Suprapubic skin (tissue), 4 donors: ENCODE results near the gene LSG1.

Experiments
- POLR2A ChIP-seq, 2 donors: fragments of 450-650 bp; IDR thresholded peaks; one replicate each; pipeline ENCODE4 v1.6.1; 2017; ENCODE audit warnings: antibody characterized with exemption in 2 of 2, mild to moderate bottlenecking in 2 of 2, moderate library complexity in 2 of 2
- POLR2AphosphoS5 ChIP-seq, 3 donors: sonication (generic); formaldehyde crosslinking; IDR thresholded peaks; one replicate each; pipeline ENCODE4 v1.6.1; 2017; ENCODE audit warnings: antibody characterized with exemption in 3 of 3

DNA sequence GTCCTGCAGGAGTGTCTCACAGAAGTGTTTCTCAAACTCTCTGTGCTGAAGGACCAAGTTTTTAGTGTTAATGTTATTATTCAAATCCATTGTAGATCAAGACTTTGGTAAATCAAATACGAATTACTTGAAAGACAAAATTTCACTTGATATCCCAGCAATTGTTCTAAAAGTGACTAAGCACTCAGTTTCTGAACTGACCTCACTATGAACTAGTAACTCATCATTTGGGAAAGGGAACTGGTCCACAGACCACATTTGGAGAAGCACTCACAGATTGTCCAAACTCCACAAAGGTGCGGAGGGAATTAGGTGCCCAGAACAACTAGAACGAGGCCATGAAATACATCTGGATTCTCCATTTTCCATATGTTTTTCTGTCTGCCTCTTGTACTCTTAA, 39.3 kb upstream of the LSG1 start:
- TF ChIP-seq POLR2A (IDR thresholded peaks at IDR 0.05) = no peak
- no peak for TF ChIP-seq POLR2AphosphoS5 (IDR thresholded peaks at IDR 0.05)
